Renal cortex interstitium (tissue), 11 donors: ENCODE measurements around the gene TUB. TPM values are rescaled to one million over a fixed set of nuclear protein-coding genes. Genes with fewer than 3 reads are reported as not detected.

Experiments
- DNase-seq, 11 donors: peaks; one replicate each; pipeline ENCODE4 v3.0.0-alpha.2; 2013; ENCODE audit warnings: low read depth in 9 of 11, low spot score in 4 of 11; ENCODE audit errors: extremely low read depth in 1 of 11
- polyA plus RNA-seq, 3 donors: library from polyadenylated mRNA; unstranded; fragments of 120-200 nt; gene quantifications; one replicate each; pipeline ENCODE4 v1.2.1, GENCODE V29; 2013; ENCODE audit not compliant: insufficient read length in 3 of 3

TUB gene
- polyA plus RNA-seq, 3 donors = 23.7 to 27.0 (median 24.5) TPM

DNA sequence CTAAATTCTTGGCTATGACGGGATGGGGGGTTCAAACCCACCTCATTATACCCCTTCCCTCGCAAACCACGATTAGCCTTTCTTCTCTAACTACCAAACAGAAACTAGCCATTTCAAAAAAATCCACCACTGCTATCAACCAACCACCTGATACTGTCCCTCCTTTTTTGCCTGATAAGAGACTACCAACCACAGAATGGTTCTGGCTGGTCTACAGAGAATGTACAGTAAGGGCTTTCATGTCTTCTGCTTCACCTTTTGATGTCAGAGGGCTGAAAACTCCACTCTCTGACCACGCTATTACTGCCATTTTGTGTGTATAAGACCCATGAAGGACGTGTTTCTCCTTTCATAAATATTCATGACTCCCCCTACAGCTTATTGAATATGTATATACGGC, 68.7 kb downstream of the TUB start:
- DNase-seq = no peak

Other genes with a start within 250 kb of the TUB start
- gene OR10A6, start 149.9 kb upstream of the TUB start, polyA plus RNA-seq = under 1 TPM in 2 of 3 donors, not detected in 1; 0.08 to 0.20 TPM
- gene OR10A3, start 139.5 kb upstream of the TUB start, polyA plus RNA-seq = under 1 TPM in 1 of 3 donors, not detected in 2; 0.06 TPM
- gene NLRP10, start 115.8 kb upstream of the TUB start, polyA plus RNA-seq = under 1 TPM in 1 of 3 donors, not detected in 2; 0.11 TPM
- 100 to 1,000 TPM; 305 to 361 (median 325) TPM for gene EIF3F, start 93.9 kb upstream of the TUB start, polyA plus RNA-seq
- 10 to 100 TPM; 10.2 to 23.0 (median 12.1) TPM for gene RIC3, start 87.8 kb downstream of the TUB start, polyA plus RNA-seq
- 1 to 10 TPM in 2 of 3 donors, under 1 TPM in 1; 0.25 to 1.2 (median 1.0) TPM for gene LMO1, start 182.7 kb downstream of the TUB start, polyA plus RNA-seq